Upper lobe of left lung (tissue), 4 donors: ENCODE measurements around the gene PSME3IP1.

Experiments
- EP300 ChIP-seq, 4 donors: sonication (generic); formaldehyde crosslinking; IDR thresholded peaks; one replicate each; pipeline ENCODE4 v1.5.1; 2017; ENCODE audit warnings: antibody characterized with exemption in 4 of 4, control low read depth in 2 of 4
- POLR2AphosphoS5 ChIP-seq, 2 donors: sonication (generic); formaldehyde crosslinking; IDR thresholded peaks; one replicate each; pipeline ENCODE4 v1.5.1; 2017; ENCODE audit warnings: antibody characterized with exemption in 2 of 2

DNA sequence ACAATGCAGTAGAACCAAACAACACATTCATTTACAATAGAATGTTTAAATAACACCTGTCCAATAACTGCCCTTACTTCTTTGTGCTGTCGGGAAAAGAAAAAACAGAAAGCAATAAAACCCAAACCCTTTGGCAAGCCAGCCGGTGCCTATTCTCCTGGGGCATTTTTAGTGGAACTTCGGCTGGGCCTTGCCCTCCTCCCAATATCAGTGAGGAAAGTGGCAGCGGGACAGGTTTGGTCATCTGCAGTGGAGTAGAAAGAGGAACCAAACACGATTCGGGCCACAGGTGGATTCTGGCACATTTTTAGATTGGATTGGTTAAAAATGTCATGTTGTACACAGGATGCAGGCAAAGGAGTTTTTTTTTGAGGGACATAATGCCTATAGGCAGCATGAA, 32.0 kb downstream of the PSME3IP1 start:
- no peak for TF ChIP-seq POLR2AphosphoS5 (IDR thresholded peaks at IDR 0.05)
- no peak for TF ChIP-seq EP300 (IDR thresholded peaks at IDR 0.05)
